Neural cell (in vitro differentiated cells): ENCODE data around the gene PGAP1. TPM values are rescaled to one million over a fixed set of nuclear protein-coding genes. Genes with fewer than 3 reads are reported as not detected.

ENCODE experiments used
- H2AFZ ChIP-seq: fragments of 200-600, 300-800 bp; sonication (generic), shearing (Covaris generic); 2 replicates; pipeline ENCODE4 v1.6.0; 2014; ENCODE audit warnings: low read depth, mild to moderate bottlenecking, antibody characterized with exemption, low read length, moderate library complexity
- H3F3A ChIP-seq: fragments of 200-600 bp; shearing (Covaris generic); 2 replicates; pipeline ENCODE4 v1.6.1; 2016; ENCODE audit warnings: mild to moderate bottlenecking, moderate library complexity, mixed read lengths, antibody characterized with exemption, low read length; ENCODE audit not compliant: insufficient read depth, poor library complexity, severe bottlenecking
- H3K27ac ChIP-seq: fragments of 200-600, 300-800 bp; sonication (generic), shearing (Covaris generic); 2 replicates; pipeline ENCODE4 v1.5.1; 2014; ENCODE audit warnings: mild to moderate bottlenecking, low read length, moderate library complexity
- H3K27me3 ChIP-seq: fragments of 300-800, 200-600 bp; sonication (generic), shearing (Covaris generic); 2 replicates; pipeline ENCODE4 v1.6.0; 2014; ENCODE audit warnings: mild to moderate bottlenecking, low read depth, low read length, moderate library complexity; ENCODE audit not compliant: insufficient read depth
- H3K36me3 ChIP-seq: fragments of 300-800, 200-600 bp; sonication (generic), shearing (Covaris generic); 2 replicates; pipeline ENCODE4 v1.5.1; 2014; ENCODE audit warnings: mild to moderate bottlenecking, antibody characterized with exemption, low read length, moderate library complexity; ENCODE audit not compliant: insufficient read depth
- H3K4me2 ChIP-seq: fragments of 300-800, 200-600 bp; sonication (generic), shearing (Covaris generic); 2 replicates; pipeline ENCODE4 v1.6.0; 2014; ENCODE audit warnings: mild to moderate bottlenecking, low read length
- H3K4me3 ChIP-seq: fragments of 300-800, 200-600 bp; sonication (generic), shearing (Covaris generic); 2 replicates; pipeline ENCODE4 v1.5.1; 2014; ENCODE audit warnings: mild to moderate bottlenecking, low read length, moderate library complexity
- H3K79me2 ChIP-seq: fragments of 200-600 bp; shearing (Covaris generic); replicated peaks from 2 replicates; pipeline ENCODE4 v1.6.0; 2014; ENCODE audit warnings: mild to moderate bottlenecking, low read length, moderate library complexity; ENCODE audit not compliant: insufficient read depth
- H3K9ac ChIP-seq: fragments of 300-800, 200-600 bp; sonication (generic), shearing (Covaris generic); 2 replicates; pipeline ENCODE4 v1.6.1; 2016; ENCODE audit warnings: mild to moderate bottlenecking, low read length, mixed read lengths
- H3K9me2 ChIP-seq: fragments of 200-600 bp; shearing (Covaris generic); 2 replicates; pipeline ENCODE4 v1.6.1; 2016; ENCODE audit warnings: mild to moderate bottlenecking, low read length, mixed read lengths; ENCODE audit not compliant: insufficient read depth
- H3K9me3 ChIP-seq: fragments of 200-600, 300-800 bp; sonication (generic), shearing (Covaris generic); 2 replicates; pipeline ENCODE4 v1.6.1; 2016; ENCODE audit warnings: mild to moderate bottlenecking, mixed run types, low read length, moderate library complexity, mixed read lengths
- H4K20me1 ChIP-seq: fragments of 200-600 bp; shearing (Covaris generic); 2 replicates; pipeline ENCODE4 v1.6.1; 2016; ENCODE audit warnings: mild to moderate bottlenecking, mixed run types; ENCODE audit not compliant: insufficient read depth
- CTCF ChIP-seq: fragments of 450-650 bp; IDR thresholded peaks from 2 replicates; pipeline ENCODE4 v1.5.1; 2014; ENCODE audit warnings: antibody characterized with exemption, mild to moderate bottlenecking, moderate library complexity; ENCODE audit not compliant: poor library complexity, severe bottlenecking
- EP300 ChIP-seq: fragments of 450-650 bp; conservative IDR thresholded peaks from 2 replicates; pipeline ENCODE4 v1.6.1; 2014; ENCODE audit warnings: antibody characterized with exemption, mild to moderate bottlenecking, moderate library complexity; ENCODE audit not compliant: poor library complexity, severe bottlenecking
- EZH2 ChIP-seq: fragments of 200-600, 300-800 bp; shearing (Covaris generic), sonication (generic); IDR thresholded peaks from 2 replicates; pipeline ENCODE4 v1.6.1; 2014; ENCODE audit warnings: antibody characterized with exemption, low read length, borderline replicate concordance, mild to moderate bottlenecking; ENCODE audit not compliant: insufficient read depth, poor library complexity, severe bottlenecking
- MXI1 ChIP-seq: fragments of 450-650 bp; conservative IDR thresholded peaks from 2 replicates; pipeline ENCODE4 v1.6.1; 2014; ENCODE audit warnings: antibody characterized with exemption, mild to moderate bottlenecking; ENCODE audit not compliant: poor library complexity, severe bottlenecking
- POLR2AphosphoS5 ChIP-seq: IDR thresholded peaks from 2 replicates; pipeline ENCODE4 v1.6.1; 2012
- RAD21 ChIP-seq: fragments of 450-650 bp; conservative IDR thresholded peaks from 2 replicates; pipeline ENCODE4 v1.6.1; 2014; ENCODE audit warnings: antibody characterized with exemption, mild to moderate bottlenecking, moderate library complexity
- SMC3 ChIP-seq: fragments of 450-650 bp; conservative IDR thresholded peaks from 2 replicates; pipeline ENCODE4 v1.6.1; 2014; ENCODE audit warnings: antibody characterized with exemption, mild to moderate bottlenecking, moderate library complexity; ENCODE audit not compliant: poor library complexity
- TAF1 ChIP-seq: IDR thresholded peaks from 2 replicates; pipeline ENCODE4 v1.6.1; 2012; ENCODE audit warnings: low read depth
- polyA plus RNA-seq: library from polyadenylated mRNA; depleted of rRNA; stranded (reverse); fragments of >200 nt; gene quantifications from 2 replicates; pipeline ENCODE4 v1.2.3, GENCODE V29; 2014
- TF ChIP-seq, protein P1 (sequence below): IDR thresholded peaks from 2 replicates; pipeline ENCODE4 v1.6.1; 2012; ENCODE audit warnings: borderline replicate concordance

PGAP1 gene
- polyA plus RNA-seq, 1 donor from 2014 or later = 63.3 TPM

DNA sequence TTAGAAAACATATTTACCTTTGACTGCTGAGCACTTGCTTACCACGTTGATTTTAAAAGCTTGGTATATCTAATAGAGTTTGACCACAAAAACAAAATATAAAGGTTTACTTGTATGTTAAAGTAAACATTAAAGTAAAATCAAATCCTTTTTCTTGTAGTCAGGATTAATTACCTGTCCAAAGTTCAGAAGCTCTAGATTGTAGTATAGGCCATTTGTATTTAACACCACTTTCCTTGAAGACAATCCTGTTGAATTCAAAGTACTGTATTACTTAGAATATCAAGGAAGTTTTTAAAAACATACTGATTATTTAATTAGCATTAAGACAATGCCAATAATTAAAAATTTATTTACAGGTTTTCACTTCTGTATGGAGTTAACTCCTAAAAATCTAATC is 53.0 kb downstream of the PGAP1 start:
- Histone ChIP-seq H3K9me3 (no peaks in the 10 kb centered on the region), H3K9me2 (no peaks in the 10 kb centered on the region), H3K27me3 (no peaks in the 10 kb centered on the region), H3K36me3 (peaks cover 8% of the 10 kb centered on the region), H2AFZ (no peak overlapping the region), H3K4me3 (no peak overlapping the region), H3K9ac (no peak overlapping the region), H3K27ac (no peak overlapping the region), H4K20me1 (no peaks in the 10 kb centered on the region), H3K4me2 (no peak overlapping the region), H3K79me2 (no peaks in the 10 kb centered on the region), H3F3A (no peaks in the 10 kb centered on the region)
- TF ChIP-seq TAF1 (no peak), EP300 (no peak), EZH2 (no peak), POLR2AphosphoS5 (no peak), MXI1 (no peak), SMC3 (no peak), CTCF (no peak), RAD21 (no peak)
- TF ChIP-seq, protein P1, sequence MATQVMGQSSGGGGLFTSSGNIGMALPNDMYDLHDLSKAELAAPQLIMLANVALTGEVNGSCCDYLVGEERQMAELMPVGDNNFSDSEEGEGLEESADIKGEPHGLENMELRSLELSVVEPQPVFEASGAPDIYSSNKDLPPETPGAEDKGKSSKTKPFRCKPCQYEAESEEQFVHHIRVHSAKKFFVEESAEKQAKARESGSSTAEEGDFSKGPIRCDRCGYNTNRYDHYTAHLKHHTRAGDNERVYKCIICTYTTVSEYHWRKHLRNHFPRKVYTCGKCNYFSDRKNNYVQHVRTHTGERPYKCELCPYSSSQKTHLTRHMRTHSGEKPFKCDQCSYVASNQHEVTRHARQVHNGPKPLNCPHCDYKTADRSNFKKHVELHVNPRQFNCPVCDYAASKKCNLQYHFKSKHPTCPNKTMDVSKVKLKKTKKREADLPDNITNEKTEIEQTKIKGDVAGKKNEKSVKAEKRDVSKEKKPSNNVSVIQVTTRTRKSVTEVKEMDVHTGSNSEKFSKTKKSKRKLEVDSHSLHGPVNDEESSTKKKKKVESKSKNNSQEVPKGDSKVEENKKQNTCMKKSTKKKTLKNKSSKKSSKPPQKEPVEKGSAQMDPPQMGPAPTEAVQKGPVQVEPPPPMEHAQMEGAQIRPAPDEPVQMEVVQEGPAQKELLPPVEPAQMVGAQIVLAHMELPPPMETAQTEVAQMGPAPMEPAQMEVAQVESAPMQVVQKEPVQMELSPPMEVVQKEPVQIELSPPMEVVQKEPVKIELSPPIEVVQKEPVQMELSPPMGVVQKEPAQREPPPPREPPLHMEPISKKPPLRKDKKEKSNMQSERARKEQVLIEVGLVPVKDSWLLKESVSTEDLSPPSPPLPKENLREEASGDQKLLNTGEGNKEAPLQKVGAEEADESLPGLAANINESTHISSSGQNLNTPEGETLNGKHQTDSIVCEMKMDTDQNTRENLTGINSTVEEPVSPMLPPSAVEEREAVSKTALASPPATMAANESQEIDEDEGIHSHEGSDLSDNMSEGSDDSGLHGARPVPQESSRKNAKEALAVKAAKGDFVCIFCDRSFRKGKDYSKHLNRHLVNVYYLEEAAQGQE = no peak

GRCh38 chr2:196854629-196855028 is 71.9 kb downstream of the PGAP1 start:
- Histone ChIP-seq H4K20me1 (no peaks in the 10 kb centered on the region), H3K4me3 (no peak overlapping the region), H3K9me2 (no peaks in the 10 kb centered on the region), H3K9me3 (no peaks in the 10 kb centered on the region), H3K36me3 (no peaks in the 10 kb centered on the region), H3K27me3 (no peaks in the 10 kb centered on the region), H3K9ac (no peak overlapping the region), H3K79me2 (peaks cover 5% of the 10 kb centered on the region), H2AFZ (no peak overlapping the region), H3F3A (peaks cover 4% of the 10 kb centered on the region), H3K27ac (no peak overlapping the region), H3K4me2 (no peak overlapping the region)
- TF ChIP-seq SMC3 (no peak), RAD21 (no peak), TAF1 (no peak)
